CD4-positive, alpha-beta T cell (primary cell): Measurements from ENCODE around the gene IGFBP4. TPM values are rescaled to one million over a fixed set of nuclear protein-coding genes. Genes with fewer than 3 reads are reported as not detected.

ENCODE experiments used
- ATAC-seq: fragments of 200-7000 bp; cut with Tn5 transposase; one replicate; pipeline ENCODE4 v1.10.0; 2022; ENCODE audit warnings: mild to moderate bottlenecking; ENCODE audit not compliant: poor library complexity
- CTCF ChIA-PET: fragments of 350-600 bp; sonication (Branson Sonifier 250); formaldehyde crosslinking; loops from one replicate; lab custom pipeline; 2021; ENCODE audit warnings: antibody characterized with exemption, inconsistent platforms; lab: Charles Lee
- POLR2A ChIA-PET: fragments of 350-600 bp; sonication (Branson Sonifier 250); formaldehyde crosslinking; loops from one replicate; lab custom pipeline; 2021; ENCODE audit warnings: antibody characterized with exemption, inconsistent platforms; lab: Charles Lee
- DNase-seq, 14 experiments: peaks; one replicate each; pipeline ENCODE4 v3.0.0-alpha.2; 2013 to 2020; ENCODE audit warnings: mixed read lengths in 2 of 14
- H3K27ac ChIP-seq, 2 donors: one replicate each; pipeline versions ENCODE4 v1.5.1 to v1.7.0; 2013; ENCODE audit warnings: low read length in 2 of 2, low read depth in 1 of 2, mild to moderate bottlenecking in 1 of 2
- H3K27me3 ChIP-seq, 2 experiments: 1 replicate in 1 of 2; 2 replicates in 1 of 2; pipeline versions ENCODE4 v1.6.1 to v1.7.0; 2013; ENCODE audit warnings: low read length in 2 of 2, control low read depth in 1 of 2, mild to moderate bottlenecking in 1 of 2, moderate library complexity in 1 of 2; ENCODE audit not compliant: insufficient read depth in 2 of 2, control insufficient read depth in 1 of 2
- H3K36me3 ChIP-seq: one replicate; pipeline ENCODE4 v1.6.1; 2013; ENCODE audit warnings: low read length, control low read depth; ENCODE audit not compliant: insufficient read depth
- H3K4me1 ChIP-seq: one replicate; pipeline ENCODE4 v1.6.1; 2013; ENCODE audit warnings: low read length, control low read depth; ENCODE audit not compliant: insufficient read depth
- H3K4me3 ChIP-seq: one replicate; pipeline ENCODE4 v1.5.1; 2013; ENCODE audit warnings: mild to moderate bottlenecking, low read length, moderate library complexity
- H3K9me3 ChIP-seq, 2 experiments: 1 replicate in 1 of 2; 2 replicates in 1 of 2; pipeline versions ENCODE4 v1.6.1 to v1.7.0; 2013; ENCODE audit warnings: low read length in 2 of 2, mild to moderate bottlenecking in 2 of 2, control low read depth in 1 of 2, moderate library complexity in 1 of 2; ENCODE audit not compliant: control insufficient read depth in 1 of 2, insufficient read depth in 1 of 2
- H3K27ac Mint-ChIP-seq: one replicate; pipeline ENCODE4 v1.8.0; 2020; ENCODE audit warnings: mixed read lengths
- H3K27me3 Mint-ChIP-seq: one replicate; pipeline ENCODE4 v1.8.0; 2021; ENCODE audit warnings: mixed read lengths
- H3K36me3 Mint-ChIP-seq: one replicate; pipeline ENCODE4 v1.8.0; 2021; ENCODE audit warnings: low read depth, mixed read lengths
- H3K4me1 Mint-ChIP-seq: one replicate; pipeline ENCODE4 v1.8.0; 2021; ENCODE audit warnings: low read depth, mixed read lengths
- H3K4me3 Mint-ChIP-seq: one replicate; pipeline ENCODE4 v1.8.0; 2020; ENCODE audit warnings: mild to moderate bottlenecking, mixed read lengths
- H3K9me3 Mint-ChIP-seq: one replicate; pipeline ENCODE4 v1.8.0; 2020; ENCODE audit warnings: mixed read lengths
- CTCF ChIP-seq: fragments of 200-600 bp; IDR thresholded peaks from one replicate; pipeline ENCODE4 v1.8.0; 2022; ENCODE audit warnings: antibody characterized with exemption, mild to moderate bottlenecking
- intact Hi-C, 2 experiments: fragments of 100-400 bp; cut with DNase I in 1 of 2; cut with micrococcal nuclease in 1 of 2; formaldehyde crosslinking; loops; one replicate each; pipeline versions ENCODE4 v1.15.1 to v1.9.0; 2023 to 2025; cut with DNase I, micrococcal nuclease
- total RNA-seq, 174 experiments: library from RNA in 2 of 174; stranded (reverse) in 2 of 174; gene quantifications; one replicate each; pipeline ENCODE4 v1.2.3 and lab custom pipeline; 2021 to 2026

Gene IGFBP4
- total RNA-seq, 2 experiments from 2014 or later, result 2.5 to 2.6 TPM

GRCh38 chr17:40468560-40468959, 25.3 kb downstream of the IGFBP4 start:
- Mint-ChIP-seq H3K4me1 (no peaks in the 10 kb centered on the region), H3K4me3 (no peak overlapping the region), H3K27me3 (no peaks in the 10 kb centered on the region), H3K27ac (no peak overlapping the region), H3K9me3 (no peaks in the 10 kb centered on the region), H3K36me3 (no peaks in the 10 kb centered on the region)
- peaks cover 2% of the 10 kb centered on the region for H3K4me1 ChIP-seq
- CTCF ChIA-PET, result interaction anchor here (0.6 kb wide), 1 partner anchor 921 kb away, joined by 3 read pairs; no protein-coding TSS in a partner anchor
- DNase-seq (no peak), ATAC-seq (no peak)
- no peaks in the 10 kb centered on the region for H3K27me3 ChIP-seq
- no peak overlapping the region for H3K27ac ChIP-seq
- no peaks in the 10 kb centered on the region for H3K36me3 ChIP-seq
- no peak for TF ChIP-seq CTCF
- POLR2A ChIA-PET, result interaction anchor here (1.0 kb wide), 1 partner anchor 65 kb away, joined by 3 read pairs; no protein-coding TSS in a partner anchor
- no peaks in the 10 kb centered on the region for H3K9me3 ChIP-seq
- intact Hi-C loops, result no loop called here
- no peak overlapping the region for H3K4me3 ChIP-seq

GRCh38 chr17:40469805-40470675, 26.8 kb downstream of the IGFBP4 start:
- ChIA-PET POLR2A (no interaction called here), CTCF (no interaction called here)
- H3K9me3 ChIP-seq, result no peaks in the 10 kb centered on the region
- no peaks in the 10 kb centered on the region for H3K36me3 ChIP-seq
- TF ChIP-seq CTCF, result no peak
- intact Hi-C loops, result no loop called here
- Mint-ChIP-seq H3K27me3 (no peaks in the 10 kb centered on the region), H3K27ac (no peak overlapping the region), H3K9me3 (no peaks in the 10 kb centered on the region), H3K4me1 (no peaks in the 10 kb centered on the region), H3K36me3 (no peaks in the 10 kb centered on the region), H3K4me3 (no peak overlapping the region)
- ATAC-seq (no peak), DNase-seq (no peak)
- H3K4me1 ChIP-seq, result peaks cover 2% of the 10 kb centered on the region
- no peak overlapping the region for H3K4me3 ChIP-seq
- no peak overlapping the region for H3K27ac ChIP-seq
- no peaks in the 10 kb centered on the region for H3K27me3 ChIP-seq

- no peak overlapping the region for H3K4me3 ChIP-seq
- no peaks in the 10 kb centered on the region for H3K36me3 Mint-ChIP-seq
- H3K9me3 Mint-ChIP-seq, result no peaks in the 10 kb centered on the region
- no peaks in the 10 kb centered on the region for H3K27me3 ChIP-seq
- H3K4me1 Mint-ChIP-seq, result peaks cover 5% of the 10 kb centered on the region
- H3K27ac Mint-ChIP-seq, result no peak overlapping the region
- DNase-seq, result no peak
- ChIA-PET CTCF (no interaction called here), POLR2A (no interaction called here)
- no peak overlapping the region for H3K4me3 Mint-ChIP-seq
- H3K36me3 ChIP-seq, result no peaks in the 10 kb centered on the region
- H3K27ac ChIP-seq, result no peak overlapping the region
- TF ChIP-seq CTCF, result no peak
- ATAC-seq, result no peak
- peaks cover 8% of the 10 kb centered on the region for H3K4me1 ChIP-seq
- H3K9me3 ChIP-seq, result no peaks in the 10 kb centered on the region
- no peaks in the 10 kb centered on the region for H3K27me3 Mint-ChIP-seq
- intact Hi-C loops, result no loop called here
Measured at GRCh38 chr17:40470932-40471828, 27.9 kb downstream of the IGFBP4 start.
